K562 (cell line): ENCODE data around the gene PRXL2B. TPM values are rescaled to one million over a fixed set of nuclear protein-coding genes. Genes with fewer than 3 reads are reported as not detected.
A peak's percentile ranks its signal among the peaks of the same experiment; 100 is the strongest.

ENCODE experiments used
- ARNT ChIP-seq, 2 experiments: fragments of 450-650 bp; IDR thresholded peaks; 2 replicates each; pipeline ENCODE4 v1.6.1; 2016; ENCODE audit warnings: mild to moderate bottlenecking in 1 of 2
- CBFA2T3 ChIP-seq: fragments of 450-650 bp; IDR thresholded peaks from 2 replicates; pipeline ENCODE4 v1.6.1; 2017
- FOXA3 ChIP-seq, 2 experiments: fragments of 450-650 bp in 1 of 2; sonication (generic) in 1 of 2; formaldehyde crosslinking; IDR thresholded peaks in 1 of 2; conservative IDR thresholded peaks in 1 of 2; 2 replicates each; pipeline versions ENCODE4 v1.4.0 to v1.8.0; 2020 to 2022; ENCODE audit warnings: mild to moderate bottlenecking in 2 of 2, missing genetic modification reagents in 1 of 2
- HLTF ChIP-seq: fragments of 450-650 bp; IDR thresholded peaks from 2 replicates; pipeline ENCODE4 v1.6.1; 2016
- HNRNPK ChIP-seq: fragments of 200-400 bp; formaldehyde crosslinking; IDR thresholded peaks from one replicate; pipeline ENCODE4 v1.6.1; 2018; ENCODE audit warnings: mild to moderate bottlenecking, low read depth, low read length; ENCODE audit not compliant: poor library complexity, severe bottlenecking
- HNRNPLL ChIP-seq: fragments of 200-400 bp; formaldehyde crosslinking; IDR thresholded peaks from 2 replicates; pipeline ENCODE4 v1.6.1; 2017; ENCODE audit warnings: low read length, low read depth, mild to moderate bottlenecking; ENCODE audit not compliant: poor library complexity, severe bottlenecking
- IRF9 ChIP-seq: fragments of 450-650 bp; IDR thresholded peaks from 2 replicates; pipeline ENCODE4 v1.6.1; 2016; ENCODE audit warnings: missing biosample characterization, missing genetic modification characterization
- LEF1 ChIP-seq: fragments of 450-650 bp; IDR thresholded peaks from 2 replicates; pipeline ENCODE4 v1.6.1; 2016; ENCODE audit warnings: mild to moderate bottlenecking
- MYNN ChIP-seq, 2 experiments: sonication (generic); formaldehyde crosslinking in 1 of 2; IDR thresholded peaks; 2 replicates each; pipeline versions ENCODE4 v1.5.0 to v1.6.1; 2016 to 2020; ENCODE audit warnings: antibody characterized with exemption in 1 of 2, missing genetic modification reagents in 1 of 2
- POLR2B ChIP-seq: fragments of 450-650 bp; IDR thresholded peaks from 2 replicates; pipeline ENCODE4 v1.6.1; 2018; ENCODE audit warnings: low read depth; ENCODE audit not compliant: partially characterized antibody
- RBFOX2 ChIP-seq: fragments of 200-400 bp; formaldehyde crosslinking; IDR thresholded peaks from 2 replicates; pipeline ENCODE4 v1.6.1; 2017; ENCODE audit warnings: low read depth, mild to moderate bottlenecking, low read length, moderate library complexity
- REST ChIP-seq, 2 experiments: fragments of 450-650 bp; formaldehyde crosslinking in 1 of 2; IDR thresholded peaks; 2 replicates each; pipeline versions ENCODE4 v1.4.0 to v1.6.1; 2014 to 2020; ENCODE audit warnings: mild to moderate bottlenecking in 2 of 2, borderline replicate concordance in 1 of 2, low read depth in 1 of 2
- ZNF24 ChIP-seq: fragments of 450-650 bp; IDR thresholded peaks from 2 replicates; pipeline ENCODE4 v1.6.1; 2016
- ZNF592 ChIP-seq: fragments of 450-650 bp; IDR thresholded peaks from 2 replicates; pipeline ENCODE4 v1.6.1; 2017; ENCODE audit warnings: antibody characterized with exemption, mild to moderate bottlenecking
- polyA plus RNA-seq, 8 experiments: library from polyadenylated mRNA; depleted of rRNA in 4 of 8; stranded (reverse) in 5 of 8; unstranded in 3 of 8; fragments of >200 nt; fragmentation: Nextera tagmentation in 2 of 8; fragmentation: Illumina TruSeq in 1 of 8; extraction: Ambion mirVana in 2 of 8; extraction: Trizol in 1 of 8; gene quantifications; 2 replicates each; pipeline versions ENCODE4 v1.2.1 to v1.2.3, GENCODE V29; 2011 to 2014; ENCODE audit warnings: inconsistent platforms in 1 of 8, missing spikeins in 1 of 8
- total RNA-seq, 7 experiments: library from RNA; depleted of rRNA in 6 of 7; stranded (reverse); fragments of >200 nt in 6 of 7; fragmentation: Illumina TruSeq in 2 of 7; extraction: Trizol in 2 of 7; gene quantifications; 2 replicates each; pipeline versions ENCODE4 v1.2.1 to v1.2.3, GENCODE V29; 2011 to 2021; ENCODE audit warnings: low replicate concordance in 1 of 7

PRXL2B gene
- total and polyA plus RNA-seq, 9 of the 15 experiments (the other 6 are each of a cell fraction or from before 2014, with no cell fraction given), result 0.99 to 25.3 (median 11.8) TPM

- TF ChIP-seq ZNF24, result peak; percentile 61; the same call in 1 of the 2 replicates
- peak; percentile 31 for TF ChIP-seq HNRNPLL
- TF ChIP-seq MYNN (IDR thresholded peaks at IDR 0.05), result no peak
- TF ChIP-seq MYNN (CRISPR knock-in tag; IDR thresholded peaks at IDR 0.05), result no peak
- peak; percentile 58; the same call in 1 of the 2 replicates for TF ChIP-seq IRF9 (tag)
- peak; percentile 67 for TF ChIP-seq LEF1
- no peak for TF ChIP-seq HNRNPK
- peak; percentile 94 for TF ChIP-seq ZNF592
- peak; percentile 60; the same call in 1 of the 2 replicates for TF ChIP-seq HLTF
- peak; percentile 74 for TF ChIP-seq RBFOX2
- TF ChIP-seq POLR2B, result no peak
- TF ChIP-seq CBFA2T3, result peak; percentile 34; the same call in 1 of the 2 replicates
- peak in 1 of 2 experiments; percentile 50; a peak in 1 of 4 replicates for TF ChIP-seq ARNT (IDR thresholded peaks at IDR 0.05)
- peak; percentile 63 for TF ChIP-seq REST (IDR thresholded peaks at IDR 0.05; ENCODE audit: borderline replicate concordance)
- 0 out of 2 replicates have a peak, but pooled peaks have one; percentile 67 for TF ChIP-seq REST (CRISPR knock-in tag; IDR thresholded peaks at IDR 0.05; ENCODE audit: low read depth)
- 0 out of 4 replicates have a peak, but pooled peaks of 1 of the 2 experiments have one; percentile 13 for TF ChIP-seq FOXA3 (CRISPR knock-in tag; conservative IDR thresholded peaks at IDR 0.05 in 1 of 2, IDR thresholded peaks at IDR 0.05 in 1 of 2)
Measured at GRCh38 chr1:2541619-2542245, 44.8 kb upstream of the PRXL2B start (continued).
